Ishikawa (cell line): ENCODE results near the gene MBNL3.

Experiments used
- CEBPB ChIP-seq: IDR thresholded peaks from 2 replicates; pipeline ENCODE4 v1.6.1; 2012
- CREB1 ChIP-seq: IDR thresholded peaks from 2 replicates; pipeline ENCODE4 v1.6.1; 2012; ENCODE audit warnings: low read depth
- EP300 ChIP-seq: IDR thresholded peaks from 2 replicates; pipeline ENCODE4 v1.6.1; 2012; ENCODE audit warnings: borderline replicate concordance
- FOXM1 ChIP-seq: IDR thresholded peaks from 2 replicates; pipeline ENCODE4 v1.6.1; 2012; ENCODE audit warnings: low read depth, borderline replicate concordance
- NFIC ChIP-seq: IDR thresholded peaks from 2 replicates; pipeline ENCODE4 v1.6.1; 2012
- RAD21 ChIP-seq: IDR thresholded peaks from 2 replicates; pipeline ENCODE4 v1.6.1; 2012; ENCODE audit warnings: low read depth
- TAF1 ChIP-seq: IDR thresholded peaks from 2 replicates; pipeline ENCODE4 v1.6.1; 2012; ENCODE audit warnings: low read depth, mild to moderate bottlenecking
- TCF12 ChIP-seq: IDR thresholded peaks from 2 replicates; pipeline ENCODE4 v1.6.1; 2012; ENCODE audit warnings: low read depth
- TEAD4 ChIP-seq: IDR thresholded peaks from 2 replicates; pipeline ENCODE4 v1.6.1; 2012
- YY1 ChIP-seq: IDR thresholded peaks from 2 replicates; pipeline ENCODE4 v1.6.1; 2012; ENCODE audit warnings: low read depth
- ZBTB7A ChIP-seq: IDR thresholded peaks from 2 replicates; pipeline ENCODE4 v1.6.1; 2012; ENCODE audit warnings: low read depth
- TF ChIP-seq, protein P1 (sequence below): IDR thresholded peaks from 2 replicates; pipeline ENCODE4 v1.6.1; 2012
- TF ChIP-seq, protein P2 (sequence below): IDR thresholded peaks from 2 replicates; pipeline ENCODE4 v1.6.1; 2012; ENCODE audit warnings: low read depth, mild to moderate bottlenecking
- TF ChIP-seq, protein P3 (sequence below): IDR thresholded peaks from 2 replicates; pipeline ENCODE4 v1.6.1; 2012

DNA sequence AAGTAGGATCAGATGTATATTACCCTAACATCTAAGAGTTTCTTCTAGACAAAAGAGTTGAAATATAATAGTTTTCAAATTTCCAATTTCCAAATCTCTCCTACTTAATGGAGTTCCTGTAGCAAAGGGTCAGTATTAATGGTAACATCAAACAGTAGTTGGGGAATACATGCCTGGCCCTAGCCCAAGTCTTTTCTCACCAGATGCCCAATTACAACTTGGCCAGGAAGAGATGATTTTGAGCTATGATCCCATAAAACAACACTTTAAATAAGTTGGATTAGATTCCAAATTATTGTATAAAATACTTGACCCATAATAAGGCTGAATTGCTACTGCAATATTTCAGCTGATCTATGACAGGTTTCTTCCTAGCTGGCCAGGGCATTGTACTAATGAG lies 59.9 kb downstream of the MBNL3 start:
- no peak for TF ChIP-seq TEAD4
- TF ChIP-seq TAF1: no peak
- no peak for TF ChIP-seq CEBPB
- TF ChIP-seq, protein P1, sequence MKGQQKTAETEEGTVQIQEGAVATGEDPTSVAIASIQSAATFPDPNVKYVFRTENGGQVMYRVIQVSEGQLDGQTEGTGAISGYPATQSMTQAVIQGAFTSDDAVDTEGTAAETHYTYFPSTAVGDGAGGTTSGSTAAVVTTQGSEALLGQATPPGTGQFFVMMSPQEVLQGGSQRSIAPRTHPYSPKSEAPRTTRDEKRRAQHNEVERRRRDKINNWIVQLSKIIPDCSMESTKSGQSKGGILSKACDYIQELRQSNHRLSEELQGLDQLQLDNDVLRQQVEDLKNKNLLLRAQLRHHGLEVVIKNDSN: no peak
- TF ChIP-seq RAD21: no peak
- TF ChIP-seq YY1: no peak
- TF ChIP-seq, protein P2, sequence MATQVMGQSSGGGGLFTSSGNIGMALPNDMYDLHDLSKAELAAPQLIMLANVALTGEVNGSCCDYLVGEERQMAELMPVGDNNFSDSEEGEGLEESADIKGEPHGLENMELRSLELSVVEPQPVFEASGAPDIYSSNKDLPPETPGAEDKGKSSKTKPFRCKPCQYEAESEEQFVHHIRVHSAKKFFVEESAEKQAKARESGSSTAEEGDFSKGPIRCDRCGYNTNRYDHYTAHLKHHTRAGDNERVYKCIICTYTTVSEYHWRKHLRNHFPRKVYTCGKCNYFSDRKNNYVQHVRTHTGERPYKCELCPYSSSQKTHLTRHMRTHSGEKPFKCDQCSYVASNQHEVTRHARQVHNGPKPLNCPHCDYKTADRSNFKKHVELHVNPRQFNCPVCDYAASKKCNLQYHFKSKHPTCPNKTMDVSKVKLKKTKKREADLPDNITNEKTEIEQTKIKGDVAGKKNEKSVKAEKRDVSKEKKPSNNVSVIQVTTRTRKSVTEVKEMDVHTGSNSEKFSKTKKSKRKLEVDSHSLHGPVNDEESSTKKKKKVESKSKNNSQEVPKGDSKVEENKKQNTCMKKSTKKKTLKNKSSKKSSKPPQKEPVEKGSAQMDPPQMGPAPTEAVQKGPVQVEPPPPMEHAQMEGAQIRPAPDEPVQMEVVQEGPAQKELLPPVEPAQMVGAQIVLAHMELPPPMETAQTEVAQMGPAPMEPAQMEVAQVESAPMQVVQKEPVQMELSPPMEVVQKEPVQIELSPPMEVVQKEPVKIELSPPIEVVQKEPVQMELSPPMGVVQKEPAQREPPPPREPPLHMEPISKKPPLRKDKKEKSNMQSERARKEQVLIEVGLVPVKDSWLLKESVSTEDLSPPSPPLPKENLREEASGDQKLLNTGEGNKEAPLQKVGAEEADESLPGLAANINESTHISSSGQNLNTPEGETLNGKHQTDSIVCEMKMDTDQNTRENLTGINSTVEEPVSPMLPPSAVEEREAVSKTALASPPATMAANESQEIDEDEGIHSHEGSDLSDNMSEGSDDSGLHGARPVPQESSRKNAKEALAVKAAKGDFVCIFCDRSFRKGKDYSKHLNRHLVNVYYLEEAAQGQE: no peak
- no peak for TF ChIP-seq TCF12
- TF ChIP-seq, protein P3, sequence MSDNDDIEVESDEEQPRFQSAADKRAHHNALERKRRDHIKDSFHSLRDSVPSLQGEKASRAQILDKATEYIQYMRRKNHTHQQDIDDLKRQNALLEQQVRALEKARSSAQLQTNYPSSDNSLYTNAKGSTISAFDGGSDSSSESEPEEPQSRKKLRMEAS: no peak
- no peak for TF ChIP-seq FOXM1
- no peak for TF ChIP-seq NFIC
- no peak for TF ChIP-seq CREB1
- no peak for TF ChIP-seq EP300
- no peak for TF ChIP-seq ZBTB7A
